ENCODE results near the gene PHF12. TPM values are rescaled to one million over a fixed set of nuclear protein-coding genes. Genes with fewer than 3 reads are reported as not detected.

Gene PHF12
- total RNA-seq, 1 donor from 2014 or later, result 54.5 TPM

DNA sequence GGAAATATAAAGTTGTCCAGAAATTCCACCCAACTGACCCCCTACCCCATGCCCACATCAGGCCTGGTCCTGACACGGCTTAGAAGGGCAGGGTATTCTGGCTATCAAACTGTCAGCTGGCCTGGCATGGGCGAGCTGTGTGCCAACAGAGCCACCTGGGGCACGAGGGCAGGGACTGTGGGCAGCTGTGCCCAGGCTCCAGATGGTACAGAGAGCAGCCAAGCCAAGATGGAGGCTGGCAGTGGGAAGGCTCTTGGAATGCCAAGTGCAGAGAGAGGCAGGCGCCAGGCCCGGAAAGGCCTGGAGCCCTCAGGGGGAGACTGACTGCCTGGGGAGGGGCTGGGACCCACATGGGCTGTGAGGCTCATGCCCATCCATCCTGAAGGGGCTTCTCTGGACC, 24.3 kb upstream of the PHF12 start:
- TF ChIP-seq POLR2AphosphoS5 (IDR thresholded peaks at IDR 0.05; ENCODE audit: insufficient read depth in 1 of 2, low read depth in 1 of 2), result no peak
- TF ChIP-seq CTCF (IDR thresholded peaks at IDR 0.05), result no peak
- no peak for TF ChIP-seq POLR2A (IDR thresholded peaks at IDR 0.05)
- Histone ChIP-seq H3K4me3 (no peak overlapping the region), H3K36me3 (no peaks in the 10 kb centered on the region), H3K27me3 (no peaks in the 10 kb centered on the region), H3K9me3 (no peaks in the 10 kb centered on the region), H3K4me1 (peaks cover 2% of the 10 kb centered on the region), H3K27ac (no peak overlapping the region)
- no peak for DNase-seq (ENCODE audit: extremely low spot score in 2 of 2)
- intact Hi-C loops (cut with DNase I), result no loop called here

- no peak for DNase-seq (ENCODE audit: extremely low spot score in 2 of 2)
- no peaks in the 10 kb centered on the region for H3K27me3 ChIP-seq
- no peaks in the 10 kb centered on the region for H3K36me3 ChIP-seq
- no peak overlapping the region for H3K4me3 ChIP-seq
- no peak overlapping the region for H3K27ac ChIP-seq
- no peaks in the 10 kb centered on the region for H3K9me3 ChIP-seq
- H3K4me1 ChIP-seq, result peaks cover 7% of the 10 kb centered on the region
- no peak for TF ChIP-seq POLR2AphosphoS5 (IDR thresholded peaks at IDR 0.05; ENCODE audit: insufficient read depth in 1 of 2, low read depth in 1 of 2)
- no peak for TF ChIP-seq CTCF (IDR thresholded peaks at IDR 0.05)
- TF ChIP-seq POLR2A (IDR thresholded peaks at IDR 0.05), result no peak
- intact Hi-C loops (cut with DNase I), result no loop called here
Measured at GRCh38 chr17:28975031-28975430, 23.7 kb upstream of the PHF12 start.

DNA sequence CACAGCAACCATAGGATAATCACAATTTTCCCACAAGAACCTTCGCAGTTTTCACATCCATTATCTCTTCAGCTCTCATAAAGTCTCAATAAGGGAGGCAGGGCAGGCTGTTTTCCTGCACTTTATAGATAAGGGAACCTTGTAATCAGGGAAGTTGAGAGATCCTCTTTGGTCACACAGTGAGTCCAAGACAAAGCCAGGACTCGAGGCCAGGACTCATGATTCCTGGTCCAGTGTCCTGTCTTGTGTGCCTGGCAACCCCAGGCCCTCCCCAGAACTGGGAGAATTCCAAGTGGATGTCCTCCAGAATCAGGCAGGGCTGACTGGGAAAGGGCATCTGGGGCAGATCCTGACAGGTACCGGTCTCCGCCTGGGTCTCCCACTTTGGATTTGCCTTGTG, 23.1 kb upstream of the PHF12 start:
- DNase-seq (ENCODE audit: extremely low spot score in 2 of 2), result no peak
- TF ChIP-seq CTCF (IDR thresholded peaks at IDR 0.05), result no peak
- TF ChIP-seq POLR2A (IDR thresholded peaks at IDR 0.05), result no peak
- TF ChIP-seq POLR2AphosphoS5 (IDR thresholded peaks at IDR 0.05; ENCODE audit: insufficient read depth in 1 of 2, low read depth in 1 of 2), result no peak
- no peak overlapping the region for H3K27ac ChIP-seq
- no peaks in the 10 kb centered on the region for H3K36me3 ChIP-seq
- intact Hi-C loops (cut with DNase I), result no loop called here
- H3K4me1 ChIP-seq, result peaks cover 7% of the 10 kb centered on the region
- no peak overlapping the region for H3K4me3 ChIP-seq
- H3K27me3 ChIP-seq, result no peaks in the 10 kb centered on the region
- H3K9me3 ChIP-seq, result no peaks in the 10 kb centered on the region

DNA sequence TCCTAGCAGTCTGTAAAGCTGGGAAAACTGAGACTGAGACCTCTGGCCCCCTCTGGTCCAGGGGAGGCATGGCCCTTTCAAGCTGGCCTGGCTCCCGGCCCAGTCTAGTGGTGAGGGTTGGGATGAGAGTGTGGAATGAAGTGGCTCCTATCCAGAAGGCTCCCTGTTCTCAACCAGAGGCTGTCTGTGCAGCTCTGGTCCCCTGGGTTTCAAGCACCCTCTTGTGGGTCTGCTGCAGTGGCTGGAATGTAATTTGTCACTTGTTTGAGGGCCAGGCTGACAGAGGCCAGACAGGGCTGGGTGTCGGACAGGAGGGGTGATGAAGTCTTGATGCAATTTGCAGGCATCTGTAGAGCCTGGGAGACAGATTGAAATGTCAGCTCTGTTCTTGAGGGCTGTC, 22.1 kb upstream of the PHF12 start:
- no peak for TF ChIP-seq POLR2AphosphoS5 (IDR thresholded peaks at IDR 0.05; ENCODE audit: insufficient read depth in 1 of 2, low read depth in 1 of 2)
- no peak for TF ChIP-seq CTCF (IDR thresholded peaks at IDR 0.05)
- TF ChIP-seq POLR2A (IDR thresholded peaks at IDR 0.05), result no peak
- Histone ChIP-seq H3K9me3 (no peaks in the 10 kb centered on the region), H3K4me3 (no peak overlapping the region)

DNA sequence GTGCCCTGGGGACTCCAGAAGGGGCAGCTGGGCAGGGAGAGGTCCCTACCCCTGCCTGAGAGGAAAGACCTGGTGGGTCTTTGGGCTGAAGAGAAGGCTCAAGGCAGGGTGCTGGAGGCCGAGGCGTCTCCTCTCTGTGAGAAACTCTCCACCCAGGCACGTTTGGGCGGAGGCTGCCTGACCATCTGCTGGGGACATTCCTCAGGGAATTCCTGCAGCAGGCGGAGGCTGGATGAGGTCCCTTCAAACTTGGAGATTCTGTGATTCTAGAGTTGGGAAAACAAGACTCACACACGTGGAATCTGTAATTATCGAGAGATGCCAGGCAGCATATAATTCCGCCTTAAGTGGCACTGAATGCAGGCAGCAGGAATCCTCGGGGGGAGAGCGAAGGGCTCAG, 21.1 kb upstream of the PHF12 start:
- Histone ChIP-seq H3K4me3 (no peak overlapping the region), H3K27me3 (no peaks in the 10 kb centered on the region), H3K9me3 (no peaks in the 10 kb centered on the region), H3K36me3 (no peaks in the 10 kb centered on the region), H3K27ac (no peak overlapping the region), H3K4me1 (peaks cover 7% of the 10 kb centered on the region)
- TF ChIP-seq POLR2AphosphoS5 (IDR thresholded peaks at IDR 0.05; ENCODE audit: insufficient read depth in 1 of 2, low read depth in 1 of 2), result no peak
- no peak for TF ChIP-seq POLR2A (IDR thresholded peaks at IDR 0.05)
- no peak for TF ChIP-seq CTCF (IDR thresholded peaks at IDR 0.05)
- intact Hi-C loops (cut with DNase I), result no loop called here
- DNase-seq (ENCODE audit: extremely low spot score in 2 of 2), result no peak

More for the DNA sequence above, 22.1 kb upstream of the PHF12 start:
- Histone ChIP-seq H3K4me1 (peaks cover 7% of the 10 kb centered on the region), H3K27me3 (no peaks in the 10 kb centered on the region), H3K36me3 (no peaks in the 10 kb centered on the region), H3K27ac (no peak overlapping the region)
- intact Hi-C loops (cut with DNase I), result no loop called here
- DNase-seq (ENCODE audit: extremely low spot score in 2 of 2), result no peak
